T-helper 1 cell treated with Interleukin-12 subunit alpha and Interleukin-12 subunit beta and Interleukin-4 antibody, amounts not matched to agents 30 ng/mL and 1 ng/mL, for 36 hours (primary cell): ENCODE data around the gene CNGB1. TPM values are rescaled to one million over a fixed set of nuclear protein-coding genes. Genes with fewer than 3 reads are reported as not detected.
"Not testable (repeated sequence)": the region's sequence is repeated elsewhere in the genome, so short reads cannot be mapped to it uniquely, and the experiment has no call there.

ENCODE experiments used
- intact Hi-C: fragments of 100-400 bp; cut with micrococcal nuclease; formaldehyde crosslinking; loops from one replicate; pipeline ENCODE4 v1.15.1; 2024
- total RNA-seq: library from RNA; stranded (reverse); gene quantifications from 2 replicates; pipeline ENCODE4 v1.2.3, GENCODE V29; 2022

CNGB1 gene
- total RNA-seq, 1 donor from 2014 or later: not detected

DNA sequence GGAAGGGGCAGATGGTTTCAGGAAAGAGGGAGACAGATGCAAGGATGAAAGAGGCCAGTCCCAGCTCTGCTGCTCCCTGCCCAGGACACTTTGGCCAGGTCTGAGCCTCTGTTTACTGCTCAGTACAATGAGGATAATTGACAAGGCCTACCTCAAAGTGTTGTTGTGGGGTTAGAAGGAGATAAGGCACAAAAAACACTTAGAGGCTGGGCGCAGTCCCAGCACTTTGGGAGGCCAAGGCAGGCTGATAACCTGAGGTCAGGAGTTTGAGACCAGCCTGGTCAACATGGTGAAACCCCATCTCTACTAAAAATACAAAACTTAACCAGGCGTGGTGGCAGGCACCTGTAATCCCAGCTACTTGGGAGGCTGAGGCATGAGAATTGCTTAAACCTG, 7.1 kb upstream of the CNGB1 start:
- intact Hi-C loops: not testable (repeated sequence)

GRCh38 chr16:57977418-57978069, 6.6 kb upstream of the CNGB1 start:
- intact Hi-C loops: no loop called here

DNA sequence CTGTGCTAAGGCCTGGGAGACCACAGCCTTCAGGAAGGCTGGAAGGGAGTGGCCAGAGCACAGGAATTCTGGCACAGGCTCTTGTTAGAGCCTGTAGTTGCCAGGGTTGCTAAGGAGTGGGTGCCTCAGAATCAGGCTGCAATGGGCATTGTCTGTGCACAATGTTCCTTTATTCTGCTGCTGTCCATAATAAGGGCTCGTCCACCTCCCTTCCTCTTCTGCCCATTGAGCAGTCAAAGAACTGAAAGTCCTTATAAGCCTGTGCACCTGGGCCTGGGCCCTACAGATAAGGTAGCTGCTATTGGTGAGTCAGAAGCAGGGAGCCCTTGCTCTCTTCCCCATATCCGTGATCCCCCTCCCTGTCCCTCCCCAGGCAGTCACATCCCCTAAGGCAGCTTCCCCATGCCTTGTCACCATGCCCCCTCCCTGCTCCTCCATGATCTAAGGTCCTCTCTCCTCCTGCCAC, 5.4 kb upstream of the CNGB1 start:
- intact Hi-C loops: no loop called here

DNA sequence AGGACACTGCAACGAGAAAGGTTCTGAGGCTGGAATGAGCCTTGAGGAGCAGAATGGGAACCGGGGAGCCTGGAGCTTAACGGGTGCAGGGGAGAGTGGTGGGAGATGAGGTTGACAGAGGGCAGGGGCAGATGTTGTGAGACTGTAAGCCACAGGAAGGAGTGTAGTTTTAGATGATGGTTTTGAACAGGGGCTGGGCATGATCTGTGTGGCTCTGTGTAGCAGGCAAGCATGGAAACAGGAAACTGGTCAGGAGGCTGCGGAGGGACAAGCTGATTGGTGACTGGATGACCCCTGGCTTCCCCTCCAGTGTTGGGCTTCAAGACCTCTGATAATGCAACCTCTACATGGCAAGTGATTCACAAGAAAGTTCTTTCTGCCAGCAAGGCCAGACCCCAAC, 1.4 kb upstream of the CNGB1 start:
- intact Hi-C loops: no loop called here

GRCh38 chr16:57971848-57972247, 920 bp upstream of the CNGB1 start:
- intact Hi-C loops: no loop called here

DNA sequence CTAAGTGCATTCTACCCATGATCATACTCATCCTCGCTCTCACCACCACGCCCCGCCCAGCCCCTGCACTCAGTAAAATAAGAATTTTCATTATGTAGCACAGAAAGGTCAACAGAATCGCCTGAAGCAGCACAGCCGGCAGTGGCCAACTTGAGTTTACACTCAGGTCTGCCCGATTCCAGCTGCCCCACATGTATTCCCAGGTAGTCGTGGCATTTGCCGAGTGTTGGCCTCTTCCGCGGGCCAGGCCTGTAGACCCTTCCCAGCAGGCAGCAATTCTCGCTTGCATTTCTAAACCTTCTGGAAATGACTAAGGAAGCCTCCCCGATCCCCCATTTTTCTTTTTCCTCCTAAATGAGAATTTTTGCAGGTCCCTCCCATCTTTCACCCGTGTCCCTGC, 609 bp downstream of the CNGB1 start:
- intact Hi-C loops: no loop called here

- intact Hi-C loops: no loop called here
Measured at GRCh38 chr16:57969451-57970123, 1.3 kb downstream of the CNGB1 start.

DNA sequence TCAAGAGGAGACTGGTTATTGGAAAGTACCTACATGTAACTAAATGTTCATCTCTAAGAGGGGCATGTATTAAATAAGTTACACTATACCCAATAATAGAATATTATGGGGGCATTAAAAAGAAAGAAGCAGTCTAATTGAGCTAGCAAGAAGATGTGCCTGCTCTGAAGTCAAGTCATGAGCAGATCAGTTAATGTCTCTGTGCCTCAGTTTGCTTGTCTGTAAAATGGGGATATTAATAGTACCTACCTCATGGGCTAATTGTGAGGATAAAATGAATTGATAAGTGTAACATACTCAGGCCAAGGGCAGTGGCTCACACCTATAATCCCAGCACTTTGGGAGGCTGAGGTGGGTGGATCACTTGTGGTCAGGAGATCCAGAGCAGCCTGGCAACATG, 3.0 kb downstream of the CNGB1 start:
- intact Hi-C loops: no loop called here

DNA sequence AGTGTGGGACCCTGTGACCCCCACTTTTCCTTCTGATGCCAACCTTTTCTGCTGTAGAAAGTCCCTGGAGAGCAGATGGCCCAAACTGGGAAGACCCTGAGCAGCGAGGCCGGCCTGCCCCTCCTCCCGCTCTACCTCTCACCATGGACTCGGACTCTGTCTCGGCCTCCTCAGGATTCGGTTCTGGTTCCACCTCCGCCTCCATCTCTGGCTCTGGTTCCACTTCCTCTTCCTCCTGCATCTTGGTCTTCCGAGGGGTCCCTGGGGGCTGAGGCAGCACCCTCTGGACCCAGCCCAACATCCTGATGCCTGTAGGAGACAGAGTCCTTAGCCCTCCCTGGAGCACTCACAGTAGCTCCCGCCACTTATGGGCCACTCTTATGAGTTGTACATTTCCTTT, 3.9 kb downstream of the CNGB1 start:
- intact Hi-C loops: no loop called here

GRCh38 chr16:57966204-57966771, 4.6 kb downstream of the CNGB1 start:
- intact Hi-C loops: no loop called here

- intact Hi-C loops: no loop called here
Measured at GRCh38 chr16:57964157-57964700, 6.7 kb downstream of the CNGB1 start.

DNA sequence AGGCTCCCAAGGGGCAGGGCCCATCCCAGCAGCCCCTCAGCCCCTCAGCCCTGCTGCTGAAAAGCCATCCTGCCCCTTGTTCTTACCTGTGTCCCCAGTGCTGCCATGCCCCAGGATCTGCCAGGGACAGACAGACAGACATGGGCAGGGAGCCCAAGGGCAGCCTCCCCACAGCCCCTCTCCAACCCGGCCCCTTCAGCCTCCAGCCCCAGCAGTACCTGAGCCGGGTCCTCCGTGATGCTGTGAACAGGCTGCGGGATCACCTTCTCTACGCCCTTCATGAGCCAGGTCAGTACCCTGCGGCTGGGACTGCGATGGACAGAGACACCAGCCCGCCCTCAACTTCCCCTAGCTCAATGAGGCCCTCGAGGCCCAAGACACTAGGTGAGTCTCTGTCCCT, 8.2 kb downstream of the CNGB1 start:
- intact Hi-C loops: no loop called here

DNA sequence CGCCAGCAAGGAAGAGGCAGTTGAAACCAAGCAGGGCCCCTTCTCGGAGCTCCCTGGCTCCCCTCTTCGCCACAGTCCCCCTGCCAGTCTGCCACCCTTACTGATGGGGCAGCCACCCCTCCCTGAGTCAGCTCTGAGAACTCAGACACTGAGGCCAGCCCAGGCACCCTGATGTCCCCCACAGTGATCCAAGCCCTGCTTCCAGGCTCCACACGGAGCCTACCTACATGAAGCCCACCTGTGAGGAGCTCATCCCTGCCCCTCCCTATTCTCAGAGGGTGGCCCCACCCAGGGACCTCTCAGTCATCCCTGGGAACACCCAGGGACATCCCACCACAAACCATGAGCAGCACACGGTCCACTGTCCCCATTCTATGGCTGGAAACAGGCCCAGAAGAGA, 8.9 kb downstream of the CNGB1 start:
- intact Hi-C loops: no loop called here

- intact Hi-C loops: no loop called here
Measured at GRCh38 chr16:57961538-57961937, 9.4 kb downstream of the CNGB1 start.

- intact Hi-C loops: no loop called here
Measured at GRCh38 chr16:57960826-57961472, 10.0 kb downstream of the CNGB1 start.

DNA sequence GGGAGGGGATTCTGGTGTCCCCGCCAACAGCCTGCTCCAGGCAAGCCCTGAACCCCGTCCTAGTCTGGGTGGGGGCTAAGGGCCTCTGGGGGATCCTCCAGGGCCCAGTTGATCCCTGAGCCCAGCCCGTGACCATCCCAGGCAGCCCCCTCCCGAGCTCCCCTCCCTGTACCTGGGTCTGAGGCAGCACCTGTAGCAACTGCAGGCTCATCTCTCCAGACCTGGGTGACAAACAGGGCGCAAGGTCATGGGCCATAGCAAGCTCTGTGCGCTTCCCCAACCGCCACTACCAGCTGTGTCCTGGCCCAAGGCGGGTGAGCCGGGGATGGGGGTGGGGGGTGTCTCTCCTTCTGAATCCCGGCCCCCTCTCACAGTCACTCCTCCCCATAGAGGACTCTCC, 10.6 kb downstream of the CNGB1 start:
- intact Hi-C loops: no loop called here

- intact Hi-C loops: no loop called here
Measured at GRCh38 chr16:57959804-57960203, 11.1 kb downstream of the CNGB1 start.

DNA sequence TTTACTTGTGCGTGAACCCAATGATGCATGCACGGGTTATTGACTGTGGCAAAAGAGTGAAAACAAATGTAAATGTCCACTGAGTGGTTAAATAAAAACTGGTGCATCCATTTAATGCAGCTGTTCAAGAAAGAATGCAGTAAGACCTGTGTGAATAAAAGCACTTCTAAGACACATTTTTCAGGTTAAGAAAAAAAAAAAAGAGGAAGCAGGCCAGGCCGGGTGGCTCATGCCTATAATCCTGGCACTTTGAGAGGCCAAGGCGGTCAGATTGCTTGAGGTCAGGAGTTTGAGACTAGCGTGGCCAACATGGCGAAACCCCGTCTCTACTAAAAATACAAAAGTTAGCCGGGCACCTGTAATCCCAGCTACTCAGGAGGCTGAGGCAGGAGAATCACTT, 11.8 kb downstream of the CNGB1 start:
- intact Hi-C loops: no loop called here

GRCh38 chr16:57958544-57958943, 12.4 kb downstream of the CNGB1 start:
- intact Hi-C loops: no loop called here

DNA sequence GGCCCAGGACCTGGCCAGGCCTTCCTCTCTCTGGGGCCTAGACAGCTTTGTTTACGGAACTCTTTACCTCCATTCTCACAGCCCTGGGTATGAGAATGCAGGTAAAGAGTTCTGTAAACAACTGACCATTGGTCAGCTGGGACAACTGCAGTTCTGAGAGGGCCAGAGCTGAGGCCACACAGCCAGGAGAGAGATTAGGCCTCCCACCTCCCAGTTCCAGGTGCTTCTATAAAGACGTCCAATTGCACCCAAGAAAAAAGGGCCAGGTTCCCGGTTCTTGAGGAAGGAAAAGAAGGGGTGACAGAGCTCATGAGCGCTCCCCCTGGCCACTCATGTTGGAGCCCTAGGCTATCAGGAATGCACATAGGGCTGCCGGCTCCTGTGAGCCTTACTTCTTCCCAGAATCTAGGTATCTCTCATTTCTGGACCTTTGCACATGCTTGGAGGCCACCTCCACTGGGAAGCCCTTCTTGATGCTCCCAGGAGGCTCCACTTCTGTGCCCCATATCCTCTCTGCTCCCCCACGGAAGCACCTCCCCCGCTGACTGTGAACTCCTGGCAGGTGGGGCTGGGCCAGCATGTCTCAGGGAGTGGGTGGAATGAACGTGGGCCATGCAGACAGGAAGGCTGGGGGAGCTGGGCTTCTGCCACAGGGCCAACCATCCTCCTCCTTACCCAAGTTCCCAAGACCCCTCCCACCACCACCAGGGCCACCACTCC, 13.1 kb downstream of the CNGB1 start:
- intact Hi-C loops: no loop called here

GRCh38 chr16:57956924-57957672, 13.8 kb downstream of the CNGB1 start:
- intact Hi-C loops: no loop called here
